Measurements from ENCODE around the gene NEK4.
A peak's percentile ranks its signal among the peaks of the same experiment; 100 is the strongest.

NEK4 gene

GRCh38 chr3:52770496-52771333 lies at the start of gene NEK4:
Gene NEK4 (minus strand): TSS chr3:52770940. CDS start chr3:52770746, 194 bp downstream.
- peak within 1 kb of the TSS; percentile 78 for H3K4me3 ChIP-seq (ENCODE audit: low read depth, low read length)
- DNase-seq (ENCODE audit: low read depth), result peak; percentile 75
- TF ChIP-seq CTCF (IDR thresholded peaks at IDR 0.05; ENCODE audit: low read depth, low read length, missing control alignments), result no peak

- TF ChIP-seq CTCF (IDR thresholded peaks at IDR 0.05; ENCODE audit: low read depth, low read length, missing control alignments), result no peak
- H3K4me3 ChIP-seq (ENCODE audit: low read depth, low read length), result no peak overlapping the region
- no peak for DNase-seq (ENCODE audit: low read depth)
Measured at GRCh38 chr3:52819936-52820335, 49.2 kb upstream of the NEK4 start.

- H3K4me3 ChIP-seq (ENCODE audit: low read depth, low read length), result no peak overlapping the region
- TF ChIP-seq CTCF (IDR thresholded peaks at IDR 0.05; ENCODE audit: low read depth, low read length, missing control alignments), result no peak
- DNase-seq (ENCODE audit: low read depth), result no peak
Measured at GRCh38 chr3:52817860-52818259, 47.1 kb upstream of the NEK4 start.

- no peak for DNase-seq (ENCODE audit: low read depth)
- TF ChIP-seq CTCF (IDR thresholded peaks at IDR 0.05; ENCODE audit: low read depth, low read length, missing control alignments), result no peak
- H3K4me3 ChIP-seq (ENCODE audit: low read depth, low read length), result no peak overlapping the region
Measured at GRCh38 chr3:52817221-52817620, 46.5 kb upstream of the NEK4 start.

GRCh38 chr3:52816654-52817053 lies 45.9 kb upstream of the NEK4 start:
- no peak for DNase-seq (ENCODE audit: low read depth)
- TF ChIP-seq CTCF (IDR thresholded peaks at IDR 0.05; ENCODE audit: low read depth, low read length, missing control alignments), result no peak
- no peak overlapping the region for H3K4me3 ChIP-seq (ENCODE audit: low read depth, low read length)

- no peak overlapping the region for H3K4me3 ChIP-seq (ENCODE audit: low read depth, low read length)
- TF ChIP-seq CTCF (IDR thresholded peaks at IDR 0.05; ENCODE audit: low read depth, low read length, missing control alignments), result no peak
- DNase-seq (ENCODE audit: low read depth), result no peak
Measured at GRCh38 chr3:52816199-52816598, 45.5 kb upstream of the NEK4 start.

- no peak for DNase-seq (ENCODE audit: low read depth)
- no peak for TF ChIP-seq CTCF (IDR thresholded peaks at IDR 0.05; ENCODE audit: low read depth, low read length, missing control alignments)
- H3K4me3 ChIP-seq (ENCODE audit: low read depth, low read length), result no peak overlapping the region
Measured at GRCh38 chr3:52813810-52814209, 43.1 kb upstream of the NEK4 start.

Data from GM12864 (cell line).